Measurements from ENCODE around the gene CTSZ.
"Not testable (repeated sequence)": the region's sequence is repeated elsewhere in the genome, so short reads cannot be mapped to it uniquely, and the experiment has no call there.

The CTSZ gene

GRCh38 chr20:58971429-58971828, 35.6 kb downstream of the CTSZ start:
- DNase-seq (ENCODE audit: low read depth), result no peak
- no peak for TF ChIP-seq CTCF (conservative IDR thresholded peaks at IDR 0.05; ENCODE audit: low read depth, low read length)
- no peak overlapping the region for H3K4me3 ChIP-seq (ENCODE audit: low read depth, low read length)

GRCh38 chr20:58970146-58970545, 36.9 kb downstream of the CTSZ start:
- no peak overlapping the region for H3K4me3 ChIP-seq (ENCODE audit: low read depth, low read length)
- no peak for TF ChIP-seq CTCF (conservative IDR thresholded peaks at IDR 0.05; ENCODE audit: low read depth, low read length)
- no peak for DNase-seq (ENCODE audit: low read depth)

GRCh38 chr20:58969439-58969838, 37.6 kb downstream of the CTSZ start:
- H3K4me3 ChIP-seq (ENCODE audit: low read depth, low read length), result no peak overlapping the region
- DNase-seq (ENCODE audit: low read depth), result no peak
- no peak for TF ChIP-seq CTCF (conservative IDR thresholded peaks at IDR 0.05; ENCODE audit: low read depth, low read length)

- no peak for TF ChIP-seq CTCF (conservative IDR thresholded peaks at IDR 0.05; ENCODE audit: low read depth, low read length)
- no peak overlapping the region for H3K4me3 ChIP-seq (ENCODE audit: low read depth, low read length)
- no peak for DNase-seq (ENCODE audit: low read depth)
Observed at GRCh38 chr20:58967652-58968429, 39.2 kb downstream of the CTSZ start.

GRCh38 chr20:58965270-58966064, 41.6 kb downstream of the CTSZ start:
- TF ChIP-seq CTCF (conservative IDR thresholded peaks at IDR 0.05; ENCODE audit: low read depth, low read length), result no peak
- no peak overlapping the region for H3K4me3 ChIP-seq (ENCODE audit: low read depth, low read length)
- DNase-seq (ENCODE audit: low read depth), result no peak

GRCh38 chr20:58963922-58964321, 43.1 kb downstream of the CTSZ start:
- not testable (repeated sequence) for DNase-seq (ENCODE audit: low read depth); H3K4me3 ChIP-seq (ENCODE audit: low read depth, low read length)

- TF ChIP-seq CTCF (conservative IDR thresholded peaks at IDR 0.05; ENCODE audit: low read depth, low read length), result peak; percentile 8
- DNase-seq (ENCODE audit: low read depth), result no peak
- no peak overlapping the region for H3K4me3 ChIP-seq (ENCODE audit: low read depth, low read length)
Observed at GRCh38 chr20:58963060-58963584, 43.9 kb downstream of the CTSZ start.
